Measurements from ENCODE around the gene COX4I2. TPM values are rescaled to one million over a fixed set of nuclear protein-coding genes. Genes with fewer than 3 reads are reported as not detected.

COX4I2 gene
- total and polyA plus RNA-seq, 2 donors (not counting 3 experiments of a cell fraction or from before 2014, with no cell fraction given) = not detected

GRCh38 chr20:31603822-31604566, 33.7 kb upstream of the COX4I2 start:
- peaks cover 26% of the 10 kb centered on the region for H3K79me2 ChIP-seq (ENCODE audit: control insufficient read depth, insufficient read depth, low read length)
- FAIRE-seq = no peak
- H3K4me1 ChIP-seq (ENCODE audit: control insufficient read depth, extremely low read depth, insufficient read depth, low read length) = peaks cover 45% of the 10 kb centered on the region
- no peaks in the 10 kb centered on the region for H3K9me3 ChIP-seq (replicated peaks; ENCODE audit: control insufficient read depth, insufficient read depth, low read length)
- no TSS peak for BruUV-seq (replicated peaks)
- H3K9me1 ChIP-seq (replicated peaks; ENCODE audit: control insufficient read depth, extremely low read depth, insufficient read depth, low read length) = no peaks in the 10 kb centered on the region
- H2AFZ ChIP-seq (ENCODE audit: low read depth, low read length) = no peak overlapping the region
- no peaks in the 10 kb centered on the region for H3K36me3 ChIP-seq (ENCODE audit: control insufficient read depth in 2 of 2, extremely low read depth in 1 of 2, insufficient read depth in 2 of 2, low read length in 2 of 2)
- H3K4me2 ChIP-seq (ENCODE audit: insufficient read depth, low read length) = peak overlapping the region; percentile 86
- ChIA-PET CTCF (interaction anchor here (0.8 to 12.8 kb wide), 7 partner anchors 8 to 145 kb away, joined by 3 to 1817 read pairs (median 6); no protein-coding TSS in a partner anchor), POLR2A (interaction anchor here (1.1 to 2.5 kb wide), 8 partner anchors 8 to 47 kb away, joined by 6 to 48 read pairs (median 10); no protein-coding TSS in a partner anchor)
- no peaks in the 10 kb centered on the region for H4K20me1 ChIP-seq (replicated peaks; ENCODE audit: control insufficient read depth, extremely low read depth, insufficient read depth, low read length)
- intact Hi-C loops (cut with micrococcal nuclease) = loop anchor here (1.0 to 2.0 kb wide), 4 partner anchors 17 to 109 kb away; no protein-coding TSS in a partner anchor
- peak overlapping the region; percentile 44 to 77 (median 68) for H3K4me3 ChIP-seq (replicated peaks in 1 of 3; ENCODE audit: insufficient read depth in 1 of 3, low read depth in 1 of 3, low read length in 3 of 3)
- peak overlapping the region; percentile 100 for H3K27ac ChIP-seq (ENCODE audit: insufficient read depth, low read depth, low read length)
- dilution Hi-C loops (cut with MboI; ENCODE audit: extremely low pct_ligation_motif_present, low sequenced_read_pairs) = no loop called here
- peak overlapping the region; percentile 99 for H3K9ac ChIP-seq (replicated peaks; ENCODE audit: extremely low read depth, insufficient read depth, low read length)
- TF ChIP-seq FOS (IDR thresholded peaks at IDR 0.05; ENCODE audit: borderline replicate concordance, insufficient read depth, low read length) (peak; percentile 54), GATA2 (IDR thresholded peaks at IDR 0.05; ENCODE audit: insufficient read depth, insufficient read length, low read depth, low read length) (no peak), POLR2A (IDR thresholded peaks at IDR 0.05; ENCODE audit: low read depth, low read length) (peak; percentile 82), CTCF (IDR thresholded peaks at IDR 0.05; ENCODE audit: extremely low read depth in 1 of 2, insufficient read depth in 1 of 2, low read depth in 1 of 2, low read length in 2 of 2) (no peak), MAX (IDR thresholded peaks at IDR 0.05; ENCODE audit: insufficient read depth, insufficient read length) (no peak), JUN (IDR thresholded peaks at IDR 0.05; ENCODE audit: borderline replicate concordance, insufficient read depth, insufficient read length, low read depth) (peak; percentile 82), POLR2AphosphoS5 (IDR thresholded peaks at IDR 0.05; ENCODE audit: insufficient read depth, low read depth, low read length) (peak; percentile 58), MYC (IDR thresholded peaks at IDR 0.05; ENCODE audit: low read depth, low read length) (no peak), EZH2 (IDR thresholded peaks at IDR 0.05; ENCODE audit: borderline replicate concordance, low read depth, low read length, severe bottlenecking) (no peak)
- peak; percentile 97 for DNase-seq (ENCODE audit: low read depth, low spot score)
- no peaks in the 10 kb centered on the region for H3K27me3 ChIP-seq (ENCODE audit: control insufficient read depth in 2 of 2, insufficient read depth in 2 of 2, low read length in 2 of 2)
